ENCODE results near the gene NR4A1.

NR4A1 gene

DNA sequence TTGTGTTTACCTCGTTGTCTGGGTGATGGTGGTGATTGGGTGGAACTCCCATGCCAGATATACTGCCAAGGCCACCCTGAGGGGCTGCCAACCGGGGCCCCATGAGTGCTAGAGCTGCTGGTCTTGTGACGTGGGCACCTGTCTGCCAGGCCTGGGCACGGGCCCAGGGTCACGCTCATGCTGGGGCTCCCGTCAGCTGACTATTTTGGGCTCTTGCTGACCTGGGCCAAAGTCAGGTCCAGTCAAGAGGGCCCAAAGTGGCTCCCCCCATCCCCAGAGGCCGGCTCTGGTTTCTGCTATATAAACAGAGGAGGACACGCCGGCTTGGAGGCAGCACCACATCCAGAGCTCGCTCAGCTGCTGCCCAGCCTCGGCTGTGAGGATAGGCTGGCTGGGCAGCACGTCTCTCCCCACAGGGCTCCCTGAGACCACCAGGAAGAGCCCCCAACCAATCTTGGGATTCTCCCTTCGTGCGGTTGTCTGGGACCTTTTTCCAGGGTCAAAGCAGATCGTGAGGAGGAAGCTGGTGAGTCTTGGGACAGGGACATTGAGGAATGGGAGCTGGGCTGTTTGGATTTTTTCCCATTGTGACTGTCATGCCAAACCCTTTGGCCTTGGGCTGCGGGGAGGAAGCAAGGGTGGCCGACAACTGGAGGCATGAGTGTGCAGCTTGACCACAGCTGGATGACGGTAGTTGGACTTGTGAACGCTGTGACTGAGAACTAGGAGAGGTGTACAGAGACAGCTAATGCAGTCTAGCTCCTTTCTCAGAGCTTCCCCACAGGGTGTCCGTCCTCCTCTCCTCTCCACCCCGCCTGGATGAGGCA lies 7.6 kb upstream of the NR4A1 start:
- Histone ChIP-seq H3K27me3 (ENCODE audit: insufficient read depth, insufficient read length) (peaks cover under 1% of the 10 kb centered on the region), H3K9me3 (ENCODE audit: insufficient read depth, low read length) (no peaks in the 10 kb centered on the region), H3K9ac (ENCODE audit: insufficient read length, low read depth) (no peak overlapping the region), H3K4me3 (ENCODE audit: insufficient read length, low read depth) (no peak overlapping the region), H3K4me1 (ENCODE audit: insufficient read depth, insufficient read length) (peaks cover 9% of the 10 kb centered on the region), H3K36me3 (ENCODE audit: insufficient read depth, insufficient read length, low read length) (peaks cover 46% of the 10 kb centered on the region)
- TF ChIP-seq SUZ12 (IDR thresholded peaks at IDR 0.05; ENCODE audit: extremely low read depth, insufficient read depth, insufficient read length) (no peak), YY1 (IDR thresholded peaks at IDR 0.05; ENCODE audit: insufficient read depth, insufficient read length) (no peak), ZNF274 (IDR thresholded peaks at IDR 0.05; ENCODE audit: low read depth, low read length) (no peak)
- no peak for DNase-seq (ENCODE audit: low read depth, low spot score)

DNA sequence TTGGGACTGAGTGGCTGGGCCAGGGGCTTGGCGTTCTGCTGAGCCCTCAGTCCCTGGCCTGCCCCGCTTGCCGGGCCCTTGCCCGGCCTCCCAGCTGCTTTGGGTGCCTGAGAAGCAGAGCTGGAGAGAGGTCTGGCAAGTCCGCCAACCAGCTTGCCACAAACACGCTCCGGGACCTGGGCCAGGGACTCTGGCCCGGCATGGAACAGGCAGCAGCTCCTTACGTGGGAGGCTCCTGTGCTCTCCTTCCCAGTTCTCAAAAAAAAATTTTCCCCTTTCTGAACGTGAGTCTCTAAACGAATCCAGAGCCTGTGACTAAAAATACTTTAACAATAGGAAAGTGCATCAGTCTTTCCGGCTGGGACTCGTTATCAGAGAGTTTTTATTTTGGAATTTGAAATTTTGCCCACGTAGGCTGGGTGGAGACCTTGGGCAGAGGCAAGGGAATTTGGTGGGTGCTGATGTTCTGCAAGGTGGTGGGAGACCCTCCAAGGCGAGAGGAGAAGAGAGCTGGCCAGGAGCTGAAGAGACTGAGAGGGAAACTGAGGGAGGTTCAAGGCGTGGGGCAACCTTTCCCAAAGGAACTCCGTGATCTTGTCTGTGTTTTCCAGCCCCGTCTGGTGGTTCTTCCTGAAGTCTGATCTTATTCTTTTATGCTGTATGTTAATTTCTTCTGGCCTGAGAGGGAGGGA lies 6.8 kb upstream of the NR4A1 start:
- no peak for DNase-seq (ENCODE audit: low read depth, low spot score)

DNA sequence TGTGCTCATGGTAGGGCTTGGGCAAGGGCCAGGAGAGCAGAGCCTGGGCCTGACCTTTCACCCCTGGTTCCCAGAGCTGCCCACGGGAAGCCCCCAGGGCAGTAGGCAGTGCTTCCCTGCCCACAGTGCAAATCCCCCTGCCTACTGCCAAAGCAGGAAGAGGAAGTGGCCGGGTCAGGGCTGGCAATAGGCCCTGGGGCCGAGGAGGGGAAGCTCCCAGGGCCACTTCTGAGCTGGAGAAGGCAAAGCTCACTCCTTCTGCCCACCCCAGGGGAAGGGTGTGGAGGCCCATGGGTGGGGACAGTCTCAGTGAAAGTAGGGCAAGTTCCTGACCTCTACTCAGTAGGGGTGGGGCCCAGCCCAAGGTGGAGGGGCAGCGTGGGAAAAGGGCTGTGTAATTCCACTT lies 5.4 kb upstream of the NR4A1 start:
- TF ChIP-seq SUZ12 (IDR thresholded peaks at IDR 0.05; ENCODE audit: extremely low read depth, insufficient read depth, insufficient read length) (no peak), YY1 (IDR thresholded peaks at IDR 0.05; ENCODE audit: insufficient read depth, insufficient read length) (no peak), ZNF274 (IDR thresholded peaks at IDR 0.05; ENCODE audit: low read depth, low read length) (no peak)
- no peaks in the 10 kb centered on the region for H3K9me3 ChIP-seq (ENCODE audit: insufficient read depth, low read length)
- H3K27me3 ChIP-seq (ENCODE audit: insufficient read depth, insufficient read length), result peaks cover 18% of the 10 kb centered on the region
- no peak overlapping the region for H3K9ac ChIP-seq (ENCODE audit: insufficient read length, low read depth)
- DNase-seq (ENCODE audit: low read depth, low spot score), result no peak
- peaks cover 46% of the 10 kb centered on the region for H3K36me3 ChIP-seq (ENCODE audit: insufficient read depth, insufficient read length, low read length)
- no peak overlapping the region for H3K4me3 ChIP-seq (ENCODE audit: insufficient read length, low read depth)
- H3K4me1 ChIP-seq (ENCODE audit: insufficient read depth, insufficient read length), result peaks cover 7% of the 10 kb centered on the region

More for the DNA sequence above, 6.8 kb upstream of the NR4A1 start:
- Histone ChIP-seq H3K9ac (ENCODE audit: insufficient read length, low read depth) (no peak overlapping the region), H3K36me3 (ENCODE audit: insufficient read depth, insufficient read length, low read length) (peaks cover 46% of the 10 kb centered on the region), H3K27me3 (ENCODE audit: insufficient read depth, insufficient read length) (peaks cover 8% of the 10 kb centered on the region), H3K4me3 (ENCODE audit: insufficient read length, low read depth) (no peak overlapping the region), H3K4me1 (ENCODE audit: insufficient read depth, insufficient read length) (peaks cover 7% of the 10 kb centered on the region), H3K9me3 (ENCODE audit: insufficient read depth, low read length) (no peaks in the 10 kb centered on the region)
- TF ChIP-seq YY1 (IDR thresholded peaks at IDR 0.05; ENCODE audit: insufficient read depth, insufficient read length) (no peak), ZNF274 (IDR thresholded peaks at IDR 0.05; ENCODE audit: low read depth, low read length) (no peak), SUZ12 (IDR thresholded peaks at IDR 0.05; ENCODE audit: extremely low read depth, insufficient read depth, insufficient read length) (no peak)

DNA sequence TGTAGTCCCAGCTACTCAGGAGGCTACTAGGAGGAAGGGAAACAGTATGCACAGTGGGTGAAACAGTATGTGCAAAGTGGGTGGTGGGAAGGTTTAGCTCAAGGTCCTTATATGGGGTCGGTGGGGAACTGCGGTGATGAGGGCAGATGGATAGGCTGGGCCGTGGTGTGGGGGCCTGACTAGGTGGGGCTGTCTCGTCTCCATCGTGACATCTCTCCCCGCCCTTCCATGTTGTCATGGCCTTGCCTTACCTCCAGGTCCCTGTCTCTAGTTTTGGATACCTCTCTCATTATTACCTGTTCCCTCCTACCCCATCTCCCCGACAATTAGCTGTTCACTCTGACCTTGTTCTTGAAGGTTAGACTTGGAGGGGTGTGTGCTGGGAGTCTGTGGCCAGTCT lies 4.4 kb upstream of the NR4A1 start:
- no peak overlapping the region for H3K9ac ChIP-seq (ENCODE audit: insufficient read length, low read depth)
- H3K36me3 ChIP-seq (ENCODE audit: insufficient read depth, insufficient read length, low read length), result peaks cover 46% of the 10 kb centered on the region
- DNase-seq (ENCODE audit: low read depth, low spot score), result no peak
- no peak overlapping the region for H3K4me3 ChIP-seq (ENCODE audit: insufficient read length, low read depth)
- H3K9me3 ChIP-seq (ENCODE audit: insufficient read depth, low read length), result no peaks in the 10 kb centered on the region
- peaks cover 23% of the 10 kb centered on the region for H3K27me3 ChIP-seq (ENCODE audit: insufficient read depth, insufficient read length)
- H3K4me1 ChIP-seq (ENCODE audit: insufficient read depth, insufficient read length), result peaks cover 3% of the 10 kb centered on the region
- TF ChIP-seq YY1 (IDR thresholded peaks at IDR 0.05; ENCODE audit: insufficient read depth, insufficient read length), result no peak
- TF ChIP-seq SUZ12 (IDR thresholded peaks at IDR 0.05; ENCODE audit: extremely low read depth, insufficient read depth, insufficient read length), result no peak
- no peak for TF ChIP-seq ZNF274 (IDR thresholded peaks at IDR 0.05; ENCODE audit: low read depth, low read length)

DNA sequence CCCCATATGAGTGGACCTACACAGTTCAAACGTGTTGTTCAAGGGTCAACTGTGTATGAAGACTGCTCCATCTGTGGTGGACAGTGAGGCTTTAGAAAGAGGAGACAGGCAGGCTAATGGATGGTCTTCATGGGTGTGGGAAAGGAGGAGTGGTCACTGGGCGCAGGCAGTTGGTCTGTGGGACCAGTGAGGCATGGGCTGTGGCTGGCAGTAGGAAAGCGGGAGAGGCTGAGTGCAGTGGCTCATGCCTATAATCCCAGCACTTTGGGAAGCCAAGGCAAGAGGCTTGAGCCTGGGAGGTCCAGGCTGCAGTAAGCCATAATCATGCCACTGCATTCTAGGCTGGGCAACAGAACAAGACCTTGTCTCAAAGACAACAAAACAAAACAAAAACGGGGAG lies 2.0 kb upstream of the NR4A1 start:
- Histone ChIP-seq H3K27me3 (ENCODE audit: insufficient read depth, insufficient read length) (peaks cover 32% of the 10 kb centered on the region), H3K4me3 (ENCODE audit: insufficient read length, low read depth) (no peak overlapping the region), H3K4me1 (ENCODE audit: insufficient read depth, insufficient read length) (peaks cover 8% of the 10 kb centered on the region), H3K9ac (ENCODE audit: insufficient read length, low read depth) (no peak overlapping the region), H3K9me3 (ENCODE audit: insufficient read depth, low read length) (no peaks in the 10 kb centered on the region), H3K36me3 (ENCODE audit: insufficient read depth, insufficient read length, low read length) (peaks cover 37% of the 10 kb centered on the region)
- TF ChIP-seq SUZ12 (IDR thresholded peaks at IDR 0.05; ENCODE audit: extremely low read depth, insufficient read depth, insufficient read length), result no peak
- TF ChIP-seq YY1 (IDR thresholded peaks at IDR 0.05; ENCODE audit: insufficient read depth, insufficient read length), result no peak
- no peak for TF ChIP-seq ZNF274 (IDR thresholded peaks at IDR 0.05; ENCODE audit: low read depth, low read length)
- no peak for DNase-seq (ENCODE audit: low read depth, low spot score)

GRCh38 chr12:52049688-52050087 lies 1.6 kb upstream of the NR4A1 start:
- Histone ChIP-seq H3K9ac (ENCODE audit: insufficient read length, low read depth) (no peak overlapping the region), H3K36me3 (ENCODE audit: insufficient read depth, insufficient read length, low read length) (peaks cover 39% of the 10 kb centered on the region), H3K4me3 (ENCODE audit: insufficient read length, low read depth) (no peak overlapping the region), H3K4me1 (ENCODE audit: insufficient read depth, insufficient read length) (peaks cover 8% of the 10 kb centered on the region), H3K27me3 (ENCODE audit: insufficient read depth, insufficient read length) (peaks cover 32% of the 10 kb centered on the region), H3K9me3 (ENCODE audit: insufficient read depth, low read length) (no peaks in the 10 kb centered on the region)
- no peak for DNase-seq (ENCODE audit: low read depth, low spot score)
- no peak for TF ChIP-seq YY1 (IDR thresholded peaks at IDR 0.05; ENCODE audit: insufficient read depth, insufficient read length)
- TF ChIP-seq SUZ12 (IDR thresholded peaks at IDR 0.05; ENCODE audit: extremely low read depth, insufficient read depth, insufficient read length), result no peak
- no peak for TF ChIP-seq ZNF274 (IDR thresholded peaks at IDR 0.05; ENCODE audit: low read depth, low read length)

DNA sequence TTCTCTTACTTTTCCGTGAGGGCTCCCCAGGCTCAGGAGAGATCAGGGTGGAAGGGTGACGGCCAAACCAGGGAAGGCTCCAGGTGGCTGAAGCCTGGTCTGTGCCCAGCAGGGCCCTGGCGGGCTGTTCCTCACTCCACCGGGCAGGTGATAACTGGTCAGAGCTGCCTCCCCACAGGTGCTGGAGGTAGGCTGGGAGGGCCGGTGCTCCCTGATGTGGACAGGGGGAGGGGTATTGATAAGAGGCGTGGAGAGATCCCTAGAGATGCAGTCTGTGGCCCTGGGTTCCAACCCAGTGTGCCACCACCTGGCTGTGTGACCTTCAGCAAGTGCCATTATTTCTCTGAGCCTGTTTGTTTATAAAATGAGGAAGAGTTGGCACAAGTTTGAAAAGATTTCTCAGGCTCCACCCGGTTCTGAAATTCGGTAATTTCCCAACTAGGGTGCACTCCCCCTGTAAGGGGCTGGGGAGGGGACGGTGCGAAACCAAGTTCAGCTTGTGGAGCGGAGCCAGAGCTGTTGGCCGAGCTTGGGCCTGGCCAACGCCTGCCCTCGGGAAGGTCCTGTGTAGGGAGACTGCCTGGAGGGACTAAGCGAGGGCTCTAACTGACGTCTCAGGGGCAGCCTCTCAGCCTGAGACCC lies 1.0 kb upstream of the NR4A1 start:
- no peak for TF ChIP-seq SUZ12 (IDR thresholded peaks at IDR 0.05; ENCODE audit: extremely low read depth, insufficient read depth, insufficient read length)
- TF ChIP-seq YY1 (IDR thresholded peaks at IDR 0.05; ENCODE audit: insufficient read depth, insufficient read length), result no peak
- no peak for TF ChIP-seq ZNF274 (IDR thresholded peaks at IDR 0.05; ENCODE audit: low read depth, low read length)
- H3K9ac ChIP-seq (ENCODE audit: insufficient read length, low read depth), result peak overlapping the region; percentile 82
- H3K27me3 ChIP-seq (ENCODE audit: insufficient read depth, insufficient read length), result peaks cover 32% of the 10 kb centered on the region
- peak overlapping the region; percentile 62 for H3K4me3 ChIP-seq (ENCODE audit: insufficient read length, low read depth)
- H3K4me1 ChIP-seq (ENCODE audit: insufficient read depth, insufficient read length), result peaks cover 8% of the 10 kb centered on the region
- DNase-seq (ENCODE audit: low read depth, low spot score), result no peak
- H3K36me3 ChIP-seq (ENCODE audit: insufficient read depth, insufficient read length, low read length), result peaks cover 44% of the 10 kb centered on the region
- H3K9me3 ChIP-seq (ENCODE audit: insufficient read depth, low read length), result no peaks in the 10 kb centered on the region

All from NT2/D1 (cell line).